ENCODE results near the gene POLD3.

GRCh38 chr11:74571062-74571399, 21.4 kb upstream of the POLD3 start:
- TF ChIP-seq POLR2A (IDR thresholded peaks at IDR 0.05) (no peak), POLR2AphosphoS5 (IDR thresholded peaks at IDR 0.05) (no peak)
- TF ChIP-seq, protein P1, sequence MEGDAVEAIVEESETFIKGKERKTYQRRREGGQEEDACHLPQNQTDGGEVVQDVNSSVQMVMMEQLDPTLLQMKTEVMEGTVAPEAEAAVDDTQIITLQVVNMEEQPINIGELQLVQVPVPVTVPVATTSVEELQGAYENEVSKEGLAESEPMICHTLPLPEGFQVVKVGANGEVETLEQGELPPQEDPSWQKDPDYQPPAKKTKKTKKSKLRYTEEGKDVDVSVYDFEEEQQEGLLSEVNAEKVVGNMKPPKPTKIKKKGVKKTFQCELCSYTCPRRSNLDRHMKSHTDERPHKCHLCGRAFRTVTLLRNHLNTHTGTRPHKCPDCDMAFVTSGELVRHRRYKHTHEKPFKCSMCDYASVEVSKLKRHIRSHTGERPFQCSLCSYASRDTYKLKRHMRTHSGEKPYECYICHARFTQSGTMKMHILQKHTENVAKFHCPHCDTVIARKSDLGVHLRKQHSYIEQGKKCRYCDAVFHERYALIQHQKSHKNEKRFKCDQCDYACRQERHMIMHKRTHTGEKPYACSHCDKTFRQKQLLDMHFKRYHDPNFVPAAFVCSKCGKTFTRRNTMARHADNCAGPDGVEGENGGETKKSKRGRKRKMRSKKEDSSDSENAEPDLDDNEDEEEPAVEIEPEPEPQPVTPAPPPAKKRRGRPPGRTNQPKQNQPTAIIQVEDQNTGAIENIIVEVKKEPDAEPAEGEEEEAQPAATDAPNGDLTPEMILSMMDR (IDR thresholded peaks at IDR 0.05): no peak

Measured in breast epithelium (tissue), 3 donors.